Effector CD8-positive, alpha-beta T cell (primary cell): Measurements from ENCODE around the gene CTRB2.
"Not testable (repeated sequence)": the region's sequence is repeated elsewhere in the genome, so short reads cannot be mapped to it uniquely, and the experiment has no call there.

Experiments used
- DNase-seq: peaks from one replicate; lab custom pipeline; 2025; lab: John Stamatoyannopoulos, UW

The CTRB2 gene

GRCh38 chr16:75242436-75243078, 35.6 kb upstream of the CTRB2 start:
- not testable (repeated sequence) for DNase-seq

- DNase-seq: no peak
Measured at GRCh38 chr16:75241955-75242354, 35.0 kb upstream of the CTRB2 start.

DNA sequence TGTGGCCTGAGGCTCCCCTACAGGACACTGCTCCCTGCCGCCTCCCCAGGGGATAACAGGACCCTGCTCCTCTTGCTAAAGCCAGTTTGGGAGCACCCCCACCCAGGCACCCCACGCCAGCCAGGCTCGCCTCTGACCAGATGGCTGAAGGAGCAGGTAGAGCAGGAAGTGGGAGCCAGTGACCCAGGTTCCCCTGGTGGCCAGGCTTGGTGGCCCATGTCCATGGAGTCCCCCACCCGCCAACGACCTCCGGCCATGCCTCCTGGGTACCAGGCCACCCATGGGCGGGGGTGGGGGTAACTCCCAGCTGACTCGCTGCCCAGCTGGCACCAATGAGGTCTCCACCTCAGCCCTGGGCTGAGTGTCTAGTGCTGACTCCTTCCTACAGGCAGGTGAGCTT, 34.5 kb upstream of the CTRB2 start:
- no peak for DNase-seq

DNA sequence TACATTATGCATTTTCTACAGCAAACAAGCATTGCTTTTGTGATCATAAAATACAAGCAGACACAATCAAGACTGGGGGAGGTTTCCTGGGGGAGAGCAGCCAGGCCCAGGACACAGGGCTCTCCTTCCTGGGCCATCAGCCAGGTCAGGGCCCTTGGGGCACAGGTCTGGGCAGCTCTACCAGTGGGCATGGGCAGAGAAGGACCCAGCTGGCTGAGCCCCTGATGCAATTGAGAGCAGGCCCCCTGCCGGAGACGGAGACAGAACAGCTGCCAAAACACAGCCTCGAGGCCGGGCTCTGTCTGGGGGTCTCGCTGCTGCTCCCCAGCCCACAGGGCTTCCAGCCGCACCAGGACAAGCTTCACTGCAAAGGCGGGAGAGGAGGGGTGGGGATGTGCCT, 33.7 kb upstream of the CTRB2 start:
- not testable (repeated sequence) for DNase-seq

DNA sequence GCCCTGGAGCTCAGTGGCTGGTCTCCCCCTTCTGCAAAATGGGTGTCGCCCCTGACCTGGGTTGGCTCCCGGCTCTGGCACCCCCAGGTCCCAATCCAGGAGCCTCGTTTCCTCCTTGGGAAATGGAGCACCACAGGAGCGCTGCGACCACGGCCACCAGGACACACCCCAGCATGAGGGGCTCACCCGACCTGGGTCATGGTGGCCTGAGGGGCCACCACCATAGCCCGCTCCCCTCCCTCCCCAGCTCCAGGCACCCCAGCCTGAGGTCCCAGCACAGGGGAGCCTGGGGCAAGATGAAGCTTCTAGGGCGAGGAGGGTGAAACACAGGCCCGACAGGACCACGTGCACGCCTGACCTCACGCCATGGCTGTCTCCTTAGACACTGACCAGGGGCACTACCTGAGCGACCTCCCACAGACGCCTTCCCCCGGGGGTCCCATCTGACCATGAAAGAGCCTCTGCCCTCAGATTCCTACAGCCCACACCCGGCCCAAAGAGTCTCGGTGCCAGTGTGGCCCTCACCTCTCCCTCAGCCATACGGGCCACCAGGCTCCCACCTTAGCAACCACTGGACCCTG, 32.7 kb upstream of the CTRB2 start:
- DNase-seq: no peak

DNA sequence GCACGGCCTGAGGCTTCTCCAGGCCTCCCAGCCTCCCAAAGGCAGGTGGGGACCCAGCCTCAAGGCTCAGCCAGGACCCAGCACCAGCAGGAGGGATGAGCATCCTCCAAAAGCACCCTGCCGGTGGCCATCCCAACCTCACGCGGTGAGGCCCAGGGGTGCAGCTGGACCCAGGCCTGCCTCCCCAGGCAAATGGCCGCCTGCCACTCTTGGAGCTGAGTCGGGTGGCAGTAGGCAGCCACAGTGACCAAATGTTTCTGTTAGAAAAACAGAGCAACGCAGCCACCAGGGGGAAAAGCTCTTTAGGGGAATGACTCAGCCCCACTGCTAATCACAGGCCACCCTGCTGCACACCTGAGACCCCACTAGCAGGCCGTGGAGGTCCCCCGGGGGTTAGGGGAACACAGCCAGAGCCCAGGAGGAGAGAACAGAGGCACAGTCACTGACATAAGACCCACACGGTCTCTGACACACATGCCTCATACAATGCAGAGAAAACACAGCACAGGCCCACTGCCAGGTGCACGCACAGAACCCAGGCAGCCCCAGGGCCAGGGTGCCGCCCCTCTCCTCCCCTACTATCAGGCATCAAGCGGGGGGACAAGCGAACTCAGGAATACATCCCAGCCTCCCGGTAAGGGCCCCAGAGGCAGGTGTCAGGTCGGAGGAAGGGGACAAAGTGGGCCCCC, 32.0 kb upstream of the CTRB2 start:
- DNase-seq: no peak

GRCh38 chr16:75238132-75238852, 31.3 kb upstream of the CTRB2 start:
- DNase-seq: no peak

GRCh38 chr16:75237398-75238131, 30.6 kb upstream of the CTRB2 start:
- no peak for DNase-seq

- no peak for DNase-seq
Measured at GRCh38 chr16:75236736-75237397, 29.9 kb upstream of the CTRB2 start.

GRCh38 chr16:75236232-75236631, 29.3 kb upstream of the CTRB2 start:
- no peak for DNase-seq

DNA sequence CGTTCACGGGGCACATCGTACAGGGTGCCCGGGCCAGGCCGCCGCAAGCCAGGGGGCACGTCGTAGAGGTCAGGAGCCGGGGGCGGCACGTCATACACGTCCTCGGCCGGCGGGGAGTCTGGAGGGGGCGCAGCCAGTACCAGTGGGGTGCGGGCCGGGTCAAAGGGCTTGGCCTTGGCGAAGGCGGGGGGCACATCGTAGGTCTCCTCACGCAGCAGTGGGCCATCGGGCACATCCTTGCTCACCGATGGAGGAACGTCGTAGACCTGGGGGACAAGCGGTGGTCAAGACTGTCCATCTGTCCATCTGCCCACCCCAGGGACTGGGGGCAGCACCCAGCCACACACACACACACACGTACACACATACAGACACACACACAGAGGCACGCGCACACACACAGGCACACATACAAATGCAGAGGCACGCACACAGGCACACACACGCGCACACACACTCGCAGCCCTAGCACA, 28.8 kb upstream of the CTRB2 start:
- no peak for DNase-seq

DNA sequence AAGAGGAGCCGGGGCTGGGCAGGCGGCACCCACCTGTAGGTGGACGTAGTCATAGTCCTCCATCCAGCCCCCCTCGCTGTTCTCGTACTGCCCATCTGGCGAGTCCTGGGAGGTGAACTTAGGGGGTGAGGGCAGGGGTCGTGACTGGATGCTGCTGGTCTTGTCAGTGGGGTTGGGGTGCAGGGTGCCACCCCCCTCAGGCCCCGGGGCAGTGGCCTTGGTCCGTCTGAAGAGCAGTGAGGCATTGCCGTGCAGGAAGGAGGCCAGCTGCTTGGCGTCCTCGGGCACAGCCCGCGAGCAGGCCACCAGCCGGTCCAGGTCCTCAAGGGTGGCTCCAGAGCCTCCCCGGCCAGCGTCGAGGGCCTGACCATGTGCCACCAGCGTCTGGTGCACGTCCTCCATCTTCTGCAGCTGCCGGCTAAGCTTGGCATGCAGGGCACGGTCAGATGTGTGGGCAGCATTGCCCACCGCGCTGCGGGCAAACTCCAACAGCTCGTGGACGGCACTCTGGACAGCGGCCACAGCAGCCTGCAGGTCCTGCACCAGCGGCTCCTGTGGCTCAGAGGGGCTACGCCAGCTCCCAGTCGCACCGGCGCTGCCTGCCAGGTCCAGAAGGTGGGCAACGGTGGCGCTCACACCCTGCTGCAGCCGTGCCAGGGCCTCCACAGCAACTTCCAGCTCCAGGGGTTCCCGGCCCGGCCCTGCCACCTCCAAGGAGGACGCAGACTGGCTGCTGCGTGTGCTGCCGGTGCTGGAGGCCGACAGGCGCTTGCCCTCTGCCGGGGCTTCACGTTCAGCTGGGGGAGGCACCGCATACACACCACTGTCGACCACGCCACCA, 28.1 kb upstream of the CTRB2 start:
- no peak for DNase-seq

GRCh38 chr16:75233611-75233938, 26.6 kb upstream of the CTRB2 start:
- no peak for DNase-seq

DNA sequence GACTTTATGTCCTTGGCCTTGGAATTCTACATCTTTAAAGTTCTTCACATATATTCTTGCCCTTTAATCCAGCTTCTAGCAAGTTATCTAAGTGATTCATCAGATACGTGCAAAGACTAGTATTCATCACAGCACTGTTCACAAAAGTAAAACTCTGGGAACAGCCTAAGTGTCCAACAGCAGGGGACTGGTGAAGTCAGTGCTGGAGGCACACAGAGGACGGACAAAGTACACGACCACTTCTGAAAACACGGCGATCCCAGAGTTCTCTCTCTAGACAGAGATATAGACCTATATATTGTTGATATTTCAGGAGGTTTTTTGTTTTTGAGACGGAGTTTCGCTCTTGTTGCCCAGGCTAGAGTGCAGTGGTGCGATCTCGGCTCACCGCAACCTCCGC, 24.6 kb upstream of the CTRB2 start:
- no peak for DNase-seq

DNA sequence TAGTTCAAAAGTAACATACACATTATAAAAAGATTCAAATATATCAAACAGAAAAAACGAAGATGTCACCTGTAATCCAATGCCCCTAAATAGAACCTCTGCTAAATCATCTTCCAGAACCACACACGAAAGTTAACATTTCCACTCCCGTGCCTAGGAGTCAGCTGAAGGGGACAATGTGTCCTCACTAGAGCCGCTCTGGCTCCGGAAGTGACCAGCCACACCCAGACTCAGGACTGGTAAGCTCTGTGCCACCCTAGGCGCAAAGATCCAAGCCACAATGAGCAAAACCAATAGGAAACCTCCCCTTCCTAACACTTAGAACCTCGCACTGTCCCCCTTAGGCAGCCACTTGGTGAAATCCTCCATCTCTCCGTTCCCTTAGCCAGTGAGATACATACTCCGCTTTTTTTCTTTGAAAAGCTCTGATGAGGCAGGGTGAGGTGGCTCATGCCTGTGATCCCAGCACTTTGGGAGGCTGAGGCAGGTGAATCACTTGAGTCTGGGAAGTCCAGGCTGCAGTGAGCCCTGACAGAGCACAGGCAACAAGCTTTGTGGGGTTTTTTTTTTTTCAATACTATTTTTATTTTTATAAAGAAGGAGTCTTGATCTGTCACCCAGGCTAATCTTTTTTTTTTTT, 23.6 kb upstream of the CTRB2 start:
- DNase-seq: no peak

DNA sequence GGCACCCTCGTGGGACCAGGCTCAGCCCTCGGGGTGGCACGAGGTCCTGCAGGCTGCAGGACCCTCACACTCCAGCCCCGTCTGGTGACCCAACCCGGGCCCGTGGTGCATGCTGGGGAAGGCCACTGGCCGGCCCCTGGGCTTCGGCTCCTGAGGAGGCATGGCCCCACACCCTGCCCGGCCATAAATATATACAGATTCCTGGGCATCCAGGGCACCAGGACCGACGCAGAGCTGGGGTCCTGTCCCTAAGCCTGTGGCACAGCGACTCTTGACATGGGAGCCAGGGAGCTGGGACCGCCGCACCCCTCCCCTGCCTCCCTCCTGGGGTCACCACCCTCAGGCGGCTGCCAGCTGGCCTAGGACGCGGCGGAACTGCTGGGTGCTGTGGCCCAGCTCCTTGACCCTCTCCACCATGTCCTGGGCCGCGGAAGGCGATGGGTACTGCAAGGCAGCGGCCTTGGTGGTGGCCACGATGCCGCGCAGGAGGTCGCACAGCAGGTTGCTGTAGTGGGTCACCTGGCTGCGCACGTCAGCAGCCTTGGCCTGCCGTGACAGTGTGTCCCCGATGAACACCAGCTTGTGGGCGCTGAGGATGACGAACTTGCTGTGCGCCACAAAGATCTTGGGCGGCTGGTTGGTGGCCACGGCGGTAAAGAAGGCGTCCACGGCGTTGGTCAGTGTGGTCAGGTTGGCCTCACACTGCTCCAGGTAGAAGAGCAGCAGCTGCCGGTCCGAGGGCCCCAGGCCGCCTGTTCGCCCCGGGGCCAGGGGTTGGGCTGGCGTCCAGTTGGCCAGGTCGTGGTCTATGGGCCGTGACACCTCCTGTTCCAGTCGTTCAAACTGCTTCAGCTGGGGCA, 22.4 kb upstream of the CTRB2 start:
- DNase-seq: no peak

- DNase-seq: no peak
Measured at GRCh38 chr16:75228143-75228976, 21.4 kb upstream of the CTRB2 start.
